GM08714 (cell line): Measurements from ENCODE around the gene ILF3.

Experiments used
- H3K4me3 ChIP-seq: fragments of 200-500 bp; sonication (Bioruptor generic); 2 replicates; pipeline ENCODE4 v1.5.1; 2014; ENCODE audit warnings: mild to moderate bottlenecking, low read length, inconsistent platforms
- ZNF274 ChIP-seq: IDR thresholded peaks from 2 replicates; pipeline ENCODE4 v1.6.1; 2012; ENCODE audit warnings: mild to moderate bottlenecking, low read depth, low read length

The ILF3 gene

GRCh38 chr19:10717054-10717355, 62.9 kb downstream of the ILF3 start:
- H3K4me3 ChIP-seq = peak overlapping the region; percentile 34; the same call in 1 of the 2 replicates

GRCh38 chr19:10717356-10718204, 63.4 kb downstream of the ILF3 start, which contains the start of gene DNM2:
TSS of gene DNM2 (plus strand) at chr19:10718079. CDS start at chr19:10718243, 164 bp downstream.
- no peak for TF ChIP-seq ZNF274
- H3K4me3 ChIP-seq = peak within 1 kb of the TSS; percentile 84

More at GRCh38 chr19:10717054-10717355, 62.9 kb downstream of the ILF3 start:
- TF ChIP-seq ZNF274 = no peak

DNA sequence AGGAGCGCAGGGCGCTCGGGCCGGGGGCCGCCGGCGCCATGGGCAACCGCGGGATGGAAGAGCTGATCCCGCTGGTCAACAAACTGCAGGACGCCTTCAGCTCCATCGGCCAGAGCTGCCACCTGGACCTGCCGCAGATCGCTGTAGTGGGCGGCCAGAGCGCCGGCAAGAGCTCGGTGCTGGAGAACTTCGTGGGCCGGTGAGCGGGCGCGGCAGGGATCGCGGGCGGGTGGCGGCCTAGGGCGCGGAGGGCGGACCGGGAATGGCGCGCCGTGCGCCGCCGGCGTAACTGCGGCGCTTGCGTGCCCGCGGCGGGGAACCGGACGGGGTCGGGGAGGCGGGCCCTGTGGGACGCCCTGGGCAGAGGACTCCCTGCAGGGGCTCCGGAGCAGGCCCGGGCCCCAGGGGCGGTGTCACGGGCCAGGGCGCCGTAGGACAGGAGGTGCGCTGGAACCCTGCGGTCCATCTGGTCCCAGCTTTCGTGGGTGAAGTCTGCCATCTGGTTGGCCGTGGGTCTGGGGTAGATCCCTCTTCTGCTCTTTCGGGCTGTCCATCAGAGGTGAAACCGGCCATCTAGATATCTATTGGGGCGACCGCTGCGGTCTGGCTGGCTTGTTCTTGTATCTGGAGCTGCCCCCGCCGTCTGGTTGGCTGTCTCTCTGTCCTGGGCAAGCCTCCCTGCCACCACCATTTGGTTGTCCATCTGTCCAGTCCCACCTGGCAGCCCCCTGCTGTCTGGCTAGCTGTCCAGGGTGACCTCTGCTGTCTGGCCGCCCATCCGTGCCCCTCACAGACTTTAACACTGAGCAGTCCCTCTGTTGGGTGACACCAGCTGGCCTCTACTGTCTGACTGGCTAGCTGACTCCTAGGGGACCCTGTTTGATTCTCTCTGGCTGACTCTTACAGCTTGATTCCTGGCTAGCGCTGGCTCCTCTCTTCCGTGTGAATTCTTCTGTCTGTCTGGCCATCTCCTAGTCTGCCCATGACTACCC, 64.4 kb downstream of the ILF3 start:
- no peak for TF ChIP-seq ZNF274
- H3K4me3 ChIP-seq = peak overlapping the region; percentile 84

GRCh38 chr19:10719466-10719961, 65.4 kb downstream of the ILF3 start:
- peak overlapping the region; percentile 84; the same call in 1 of the 2 replicates for H3K4me3 ChIP-seq
- no peak for TF ChIP-seq ZNF274

- TF ChIP-seq ZNF274 = no peak
- H3K4me3 ChIP-seq = no peak overlapping the region
Measured at GRCh38 chr19:10720607-10721125, 66.5 kb downstream of the ILF3 start.

GRCh38 chr19:10723591-10723990, 69.4 kb downstream of the ILF3 start:
- TF ChIP-seq ZNF274 = no peak
- H3K4me3 ChIP-seq = no peak overlapping the region

GRCh38 chr19:10724573-10725071, 70.5 kb downstream of the ILF3 start:
- H3K4me3 ChIP-seq = no peak overlapping the region
- TF ChIP-seq ZNF274 = no peak

GRCh38 chr19:10725415-10725814, 71.3 kb downstream of the ILF3 start:
- no peak for TF ChIP-seq ZNF274
- no peak overlapping the region for H3K4me3 ChIP-seq

DNA sequence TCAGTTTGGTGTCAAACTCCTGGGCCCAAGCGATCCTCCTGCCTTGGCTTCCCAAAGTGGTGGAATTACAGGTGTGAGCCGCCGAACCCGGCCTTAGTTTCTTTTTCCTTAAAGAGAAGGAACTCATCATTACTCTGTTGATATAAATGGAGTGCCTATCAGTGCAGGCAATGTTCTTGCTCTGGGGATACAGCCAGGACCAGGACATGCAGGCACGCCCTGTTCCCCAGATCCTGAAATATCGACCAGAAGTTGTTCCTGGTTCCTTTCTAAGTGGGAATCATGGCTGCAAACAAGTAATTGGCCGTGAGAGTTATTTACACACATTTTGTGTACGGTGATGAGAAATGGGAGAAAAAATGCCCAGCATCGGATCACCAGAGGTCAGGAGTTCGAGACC, 72.1 kb downstream of the ILF3 start:
- no peak overlapping the region for H3K4me3 ChIP-seq
- no peak for TF ChIP-seq ZNF274

DNA sequence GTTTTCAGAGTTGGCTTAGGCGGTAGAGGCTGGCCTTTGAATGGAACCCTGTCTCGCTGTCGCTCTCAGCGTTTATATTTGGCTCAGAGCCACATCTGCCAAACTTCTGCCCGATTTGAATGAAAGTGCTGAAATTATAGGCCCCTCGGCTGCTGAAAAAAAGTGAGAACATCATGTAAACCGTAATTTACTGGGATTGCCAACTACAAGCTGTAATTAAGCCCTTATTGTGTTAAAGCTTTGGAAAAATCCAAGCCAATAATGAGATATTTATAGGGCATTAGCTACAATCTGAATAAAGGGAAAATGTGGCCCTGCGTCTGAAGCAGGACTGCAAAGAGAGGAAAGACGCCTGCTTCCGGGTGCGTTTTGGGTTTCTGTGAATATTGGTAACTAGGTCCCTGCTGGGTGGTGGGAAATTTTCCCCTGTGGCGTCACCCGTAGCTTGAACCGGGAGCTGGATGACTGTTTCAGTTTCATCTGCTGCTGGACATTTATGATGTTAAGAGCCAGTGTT, 73.6 kb downstream of the ILF3 start:
- no peak overlapping the region for H3K4me3 ChIP-seq
- no peak for TF ChIP-seq ZNF274

- no peak overlapping the region for H3K4me3 ChIP-seq
- no peak for TF ChIP-seq ZNF274
Measured at GRCh38 chr19:10729411-10729810, 75.3 kb downstream of the ILF3 start.

DNA sequence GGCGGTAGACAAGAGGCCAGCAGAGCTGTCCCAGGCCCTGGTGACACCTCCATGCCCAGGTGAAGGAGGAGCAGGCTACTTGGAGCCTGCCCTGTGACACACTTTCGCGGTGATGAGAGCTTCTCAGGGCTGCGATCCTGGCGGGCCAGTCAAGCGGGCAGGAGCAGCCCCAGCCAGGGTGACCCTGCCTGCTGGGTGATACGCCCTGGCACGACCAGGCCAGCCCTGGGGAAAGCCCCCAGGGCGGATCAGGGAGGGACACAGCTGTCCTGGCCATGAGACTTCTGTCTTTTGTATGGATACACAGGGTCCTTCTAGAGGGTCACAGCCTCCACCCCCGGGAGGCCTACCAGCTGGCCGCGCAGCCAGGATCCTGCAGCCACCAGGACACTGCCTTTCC, 76.8 kb downstream of the ILF3 start:
- H3K4me3 ChIP-seq = no peak overlapping the region
- no peak for TF ChIP-seq ZNF274

DNA sequence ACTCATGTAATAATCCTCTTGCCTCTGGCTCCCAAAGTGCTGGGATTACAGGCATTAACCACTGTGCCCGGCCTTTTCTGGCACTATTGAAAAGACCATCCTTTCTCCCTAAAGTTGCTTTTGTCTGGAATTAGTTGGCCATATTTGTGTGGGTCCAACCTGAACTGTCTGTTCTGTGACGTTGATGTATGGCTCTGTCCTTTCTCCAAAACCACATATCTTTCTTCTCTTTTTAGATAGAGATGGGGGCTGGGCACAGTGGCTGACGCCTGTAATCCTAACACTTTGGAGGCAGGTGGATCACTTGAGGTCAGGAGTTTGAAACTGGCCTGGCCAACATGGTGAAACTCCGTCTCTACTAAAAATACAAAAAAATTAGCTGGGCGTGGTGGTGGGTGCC, 81.6 kb downstream of the ILF3 start:
- no peak overlapping the region for H3K4me3 ChIP-seq
- no peak; the same call in 1 of the 2 replicates for TF ChIP-seq ZNF274

- no peak overlapping the region for H3K4me3 ChIP-seq
- TF ChIP-seq ZNF274 = peak; percentile 49
Measured at GRCh38 chr19:10736189-10736588, 82.0 kb downstream of the ILF3 start.
